GM23248 (cell line): ENCODE data around the gene ACTA2.

ENCODE experiments used
- EZH2 ChIP-seq: fragments of 200-600 bp; sonication (generic); IDR thresholded peaks from 2 replicates; pipeline ENCODE4 v1.6.1; 2018; ENCODE audit warnings: antibody characterized with exemption, mild to moderate bottlenecking; ENCODE audit not compliant: insufficient read depth, poor library complexity, severe bottlenecking
- EZH2phosphoT487 ChIP-seq: fragments of 200-600 bp; sonication (generic); IDR thresholded peaks from 2 replicates; pipeline ENCODE4 v1.6.1; 2018; ENCODE audit warnings: antibody characterized with exemption, moderate library complexity, mild to moderate bottlenecking, low read depth; ENCODE audit not compliant: insufficient read depth

- TF ChIP-seq EZH2 (no peak), EZH2phosphoT487 (no peak)
These were observed 7.8 kb downstream of the ACTA2 start for GRCh38 chr10:88944813-88945212.
